Activated naive CD8-positive, alpha-beta T cell (primary cell): ENCODE data around the gene MYH14.

Experiments
- H3K27ac Mint-ChIP-seq: one replicate; pipeline ENCODE4 v1.8.0; 2021; ENCODE audit warnings: mixed read lengths
- H3K27me3 Mint-ChIP-seq: one replicate; pipeline ENCODE4 v1.8.0; 2021; ENCODE audit warnings: mixed read lengths
- H3K36me3 Mint-ChIP-seq: one replicate; pipeline ENCODE4 v1.8.0; 2021; ENCODE audit warnings: mixed read lengths
- H3K4me1 Mint-ChIP-seq: one replicate; pipeline ENCODE4 v1.8.0; 2021; ENCODE audit warnings: low read depth, mixed read lengths
- H3K4me3 Mint-ChIP-seq: one replicate; pipeline ENCODE4 v1.8.0; 2021; ENCODE audit warnings: mild to moderate bottlenecking, mixed read lengths
- H3K9me3 Mint-ChIP-seq: one replicate; pipeline ENCODE4 v1.8.0; 2021; ENCODE audit warnings: low read depth, mixed read lengths

The MYH14 gene

GRCh38 chr19:50203281-50204080 lies at the start of gene MYH14:
MYH14 (plus strand) TSS chr19:50203622; CDS start chr19:50210366, 6,744 bp downstream.
- H3K4me1 Mint-ChIP-seq: peaks cover 4% of the 10 kb centered on the region
- H3K27me3 Mint-ChIP-seq: peaks cover 37% of the 10 kb centered on the region
- no peaks in the 10 kb centered on the region for H3K36me3 Mint-ChIP-seq
- H3K4me3 Mint-ChIP-seq: peak within 1 kb of the TSS; percentile 5
- H3K9me3 Mint-ChIP-seq: no peaks in the 10 kb centered on the region
- no peak within 1 kb of the TSS for H3K27ac Mint-ChIP-seq

- peaks cover 9% of the 10 kb centered on the region for H3K9me3 Mint-ChIP-seq
- peaks cover 2% of the 10 kb centered on the region for H3K36me3 Mint-ChIP-seq
- H3K27me3 Mint-ChIP-seq: peaks cover 21% of the 10 kb centered on the region
- no peak overlapping the region for H3K27ac Mint-ChIP-seq
- H3K4me1 Mint-ChIP-seq: no peaks in the 10 kb centered on the region
- H3K4me3 Mint-ChIP-seq: no peak overlapping the region
These were observed 48.9 kb upstream of the MYH14 start for GRCh38 chr19:50154529-50154928.

GRCh38 chr19:50155520-50156109 lies 47.8 kb upstream of the MYH14 start:
- peaks cover 9% of the 10 kb centered on the region for H3K9me3 Mint-ChIP-seq
- H3K27ac Mint-ChIP-seq: no peak overlapping the region
- H3K27me3 Mint-ChIP-seq: peaks cover 14% of the 10 kb centered on the region
- no peak overlapping the region for H3K4me3 Mint-ChIP-seq
- H3K36me3 Mint-ChIP-seq: peaks cover 2% of the 10 kb centered on the region
- no peaks in the 10 kb centered on the region for H3K4me1 Mint-ChIP-seq

GRCh38 chr19:50158577-50158976 lies 44.8 kb upstream of the MYH14 start:
- Mint-ChIP-seq H3K4me3 (no peak overlapping the region), H3K27me3 (peaks cover 9% of the 10 kb centered on the region)

GRCh38 chr19:50159078-50159477 lies 44.3 kb upstream of the MYH14 start:
- no peak overlapping the region for H3K27ac Mint-ChIP-seq
- H3K4me1 Mint-ChIP-seq: no peaks in the 10 kb centered on the region
- peaks cover 9% of the 10 kb centered on the region for H3K9me3 Mint-ChIP-seq
- peaks cover 2% of the 10 kb centered on the region for H3K36me3 Mint-ChIP-seq
- H3K4me3 Mint-ChIP-seq: no peak overlapping the region
- peaks cover 9% of the 10 kb centered on the region for H3K27me3 Mint-ChIP-seq

More at GRCh38 chr19:50158577-50158976, 44.8 kb upstream of the MYH14 start:
- Mint-ChIP-seq H3K27ac (no peak overlapping the region), H3K36me3 (peaks cover 2% of the 10 kb centered on the region), H3K4me1 (no peaks in the 10 kb centered on the region), H3K9me3 (peaks cover 9% of the 10 kb centered on the region)

- Mint-ChIP-seq H3K4me3 (no peak within 1 kb of the TSS), H3K36me3 (no peaks in the 10 kb centered on the region), H3K4me1 (no peaks in the 10 kb centered on the region), H3K27me3 (peaks cover 17% of the 10 kb centered on the region), H3K27ac (no peak within 1 kb of the TSS), H3K9me3 (peaks cover 6% of the 10 kb centered on the region)
These were observed 40.4 kb upstream of the MYH14 start, which contains the start of gene IZUMO2 for GRCh38 chr19:50162988-50163387. IZUMO2 (minus strand) TSS chr19:50163281; CDS start chr19:50163194, 87 bp downstream.

GRCh38 chr19:50167314-50167721 lies 36.1 kb upstream of the MYH14 start:
- H3K4me3 Mint-ChIP-seq: no peak overlapping the region
- no peak overlapping the region for H3K27ac Mint-ChIP-seq
- H3K9me3 Mint-ChIP-seq: no peaks in the 10 kb centered on the region
- H3K36me3 Mint-ChIP-seq: no peaks in the 10 kb centered on the region
- peaks cover 13% of the 10 kb centered on the region for H3K27me3 Mint-ChIP-seq
- H3K4me1 Mint-ChIP-seq: no peaks in the 10 kb centered on the region

- Mint-ChIP-seq H3K27me3 (peaks cover 9% of the 10 kb centered on the region), H3K27ac (no peak overlapping the region), H3K4me3 (no peak overlapping the region), H3K9me3 (no peaks in the 10 kb centered on the region), H3K36me3 (no peaks in the 10 kb centered on the region), H3K4me1 (no peaks in the 10 kb centered on the region)
These were observed 31.7 kb upstream of the MYH14 start for GRCh38 chr19:50171752-50172151.

- Mint-ChIP-seq H3K4me3 (no peak overlapping the region), H3K27me3 (peaks cover 6% of the 10 kb centered on the region), H3K4me1 (no peaks in the 10 kb centered on the region), H3K9me3 (no peaks in the 10 kb centered on the region), H3K27ac (no peak overlapping the region), H3K36me3 (no peaks in the 10 kb centered on the region)
These were observed 30.7 kb upstream of the MYH14 start for GRCh38 chr19:50172726-50173125.

GRCh38 chr19:50173127-50173526 lies 30.3 kb upstream of the MYH14 start:
- Mint-ChIP-seq H3K9me3 (no peaks in the 10 kb centered on the region), H3K27me3 (peaks cover 8% of the 10 kb centered on the region), H3K4me3 (no peak overlapping the region), H3K4me1 (no peaks in the 10 kb centered on the region), H3K36me3 (no peaks in the 10 kb centered on the region), H3K27ac (no peak overlapping the region)

- no peaks in the 10 kb centered on the region for H3K36me3 Mint-ChIP-seq
- no peak overlapping the region for H3K4me3 Mint-ChIP-seq
- H3K9me3 Mint-ChIP-seq: no peaks in the 10 kb centered on the region
- no peaks in the 10 kb centered on the region for H3K4me1 Mint-ChIP-seq
- H3K27me3 Mint-ChIP-seq: peaks cover 8% of the 10 kb centered on the region
- H3K27ac Mint-ChIP-seq: no peak overlapping the region
These were observed 29.2 kb upstream of the MYH14 start for GRCh38 chr19:50174100-50174793.

GRCh38 chr19:50175924-50176323 lies 27.5 kb upstream of the MYH14 start:
- H3K27ac Mint-ChIP-seq: no peak overlapping the region
- no peak overlapping the region for H3K4me3 Mint-ChIP-seq
- H3K36me3 Mint-ChIP-seq: no peaks in the 10 kb centered on the region
- H3K4me1 Mint-ChIP-seq: no peaks in the 10 kb centered on the region
- no peaks in the 10 kb centered on the region for H3K9me3 Mint-ChIP-seq
- H3K27me3 Mint-ChIP-seq: peaks cover 10% of the 10 kb centered on the region

- no peak overlapping the region for H3K4me3 Mint-ChIP-seq
- peaks cover 13% of the 10 kb centered on the region for H3K27me3 Mint-ChIP-seq
- no peak overlapping the region for H3K27ac Mint-ChIP-seq
- H3K36me3 Mint-ChIP-seq: no peaks in the 10 kb centered on the region
- H3K4me1 Mint-ChIP-seq: no peaks in the 10 kb centered on the region
- no peaks in the 10 kb centered on the region for H3K9me3 Mint-ChIP-seq
These were observed 26.6 kb upstream of the MYH14 start for GRCh38 chr19:50176775-50177174.

GRCh38 chr19:50178320-50178719 lies 25.1 kb upstream of the MYH14 start:
- Mint-ChIP-seq H3K4me1 (no peaks in the 10 kb centered on the region), H3K36me3 (no peaks in the 10 kb centered on the region), H3K27me3 (peaks cover 16% of the 10 kb centered on the region), H3K9me3 (no peaks in the 10 kb centered on the region), H3K4me3 (no peak overlapping the region), H3K27ac (no peak overlapping the region)

GRCh38 chr19:50178859-50179537 lies 24.4 kb upstream of the MYH14 start:
- Mint-ChIP-seq H3K27me3 (peaks cover 16% of the 10 kb centered on the region), H3K4me3 (no peak overlapping the region), H3K27ac (no peak overlapping the region), H3K4me1 (no peaks in the 10 kb centered on the region), H3K9me3 (no peaks in the 10 kb centered on the region), H3K36me3 (no peaks in the 10 kb centered on the region)
